Urinary bladder (tissue), 4 donors: ENCODE data around the gene DVL1. TPM values are rescaled to one million over a fixed set of nuclear protein-coding genes. Genes with fewer than 3 reads are reported as not detected.
"Not testable (repeated sequence)": the region's sequence is repeated elsewhere in the genome, so short reads cannot be mapped to it uniquely, and the experiment has no call there.

Experiments
- DNase-seq: peaks from one replicate; pipeline ENCODE4 v3.0.0-alpha.2; 2015; ENCODE audit errors: extremely low spot score
- H3K27ac ChIP-seq: one replicate; pipeline ENCODE4 v1.5.1; 2013; ENCODE audit warnings: low read depth, mild to moderate bottlenecking, moderate library complexity
- H3K36me3 ChIP-seq: one replicate; pipeline ENCODE4 v1.6.1; 2013; ENCODE audit warnings: mild to moderate bottlenecking, moderate library complexity; ENCODE audit not compliant: insufficient read depth
- H3K4me1 ChIP-seq: one replicate; pipeline ENCODE4 v1.6.1; 2013; ENCODE audit warnings: mild to moderate bottlenecking, moderate library complexity; ENCODE audit not compliant: insufficient read depth
- H3K4me3 ChIP-seq: one replicate; pipeline ENCODE4 v1.5.1; 2013; ENCODE audit warnings: low read depth, low read length
- WGBS: extraction: QIAGEN DNeasy Blood & Tissue Kit; methylation state at CpG from one replicate; pipeline ENCODE4 v1.1.7; 2013; 5-methylcytosine and 5-hydroxymethylcytosine counted together
- polyA plus RNA-seq: library from polyadenylated mRNA; stranded (reverse); fragments of 200-250 nt; gene quantifications from one replicate; pipeline ENCODE4 v1.2.3, GENCODE V29; 2013
- total RNA-seq: library from RNA; depleted of rRNA; stranded (reverse); fragments of >200 nt; gene quantifications from one replicate; pipeline ENCODE4 v1.2.3, GENCODE V29; 2014
- donor health status: healthy with polysubstance abuse.
- donor health status: healthy.

Gene DVL1
- 26.4 TPM for total RNA-seq
- 69.0 TPM for polyA plus RNA-seq

- H3K4me1 ChIP-seq = peaks cover 2% of the 10 kb centered on the region
- H3K27ac ChIP-seq = peak within 1 kb of the TSS; percentile 86
- under 1% methylated on average over 120 of the region's 122 CpGs for WGBS
- H3K4me3 ChIP-seq = peak within 1 kb of the TSS; percentile 86
- H3K36me3 ChIP-seq = no peaks in the 10 kb centered on the region
- DNase-seq = no peak
Observed at GRCh38 chr1:1349256-1350012, at the start of gene DVL1. Gene DVL1 (minus strand): TSS chr1:1349418. CDS start chr1:1349065, 353 bp downstream.

GRCh38 chr1:1398677-1399186 is 49.5 kb upstream of the DVL1 start:
- DNase-seq = no peak
- no peaks in the 10 kb centered on the region for H3K4me1 ChIP-seq
- H3K27ac ChIP-seq = peak overlapping the region; percentile 75
- WGBS = under 1% methylated on average over 54 of the region's 54 CpGs
- H3K4me3 ChIP-seq = peak overlapping the region; percentile 97
- peaks cover 5% of the 10 kb centered on the region for H3K36me3 ChIP-seq

GRCh38 chr1:1397839-1398523 is 48.8 kb upstream of the DVL1 start:
- Histone ChIP-seq H3K36me3 (peaks cover 5% of the 10 kb centered on the region), H3K4me3 (peak overlapping the region; percentile 97), H3K27ac (no peak overlapping the region), H3K4me1 (no peaks in the 10 kb centered on the region)
- WGBS = 55% methylated on average over 19 of the region's 19 CpGs
- DNase-seq = no peak

- Histone ChIP-seq H3K4me1 (no peaks in the 10 kb centered on the region), H3K27ac (no peak overlapping the region), H3K36me3 (peaks cover 6% of the 10 kb centered on the region), H3K4me3 (no peak overlapping the region)
- WGBS = 89% methylated on average over 11 of the region's 11 CpGs
- no peak for DNase-seq
Observed at GRCh38 chr1:1395166-1395565, 45.9 kb upstream of the DVL1 start.

GRCh38 chr1:1394116-1394515 is 44.9 kb upstream of the DVL1 start:
- WGBS = 96% methylated on average over 7 of the region's 7 CpGs
- Histone ChIP-seq H3K27ac (no peak overlapping the region), H3K4me3 (no peak overlapping the region), H3K4me1 (no peaks in the 10 kb centered on the region), H3K36me3 (peaks cover 9% of the 10 kb centered on the region)
- DNase-seq = no peak

GRCh38 chr1:1393428-1393827 is 44.2 kb upstream of the DVL1 start:
- H3K4me1 ChIP-seq = no peaks in the 10 kb centered on the region
- H3K36me3 ChIP-seq = peaks cover 9% of the 10 kb centered on the region
- DNase-seq = no peak
- H3K27ac ChIP-seq = no peak overlapping the region
- H3K4me3 ChIP-seq = no peak overlapping the region
- WGBS = 87% methylated on average over 11 of the region's 11 CpGs

GRCh38 chr1:1393014-1393413 is 43.8 kb upstream of the DVL1 start:
- Histone ChIP-seq H3K36me3 (peaks cover 9% of the 10 kb centered on the region), H3K4me1 (no peaks in the 10 kb centered on the region), H3K27ac (no peak overlapping the region), H3K4me3 (no peak overlapping the region)
- DNase-seq = no peak
- 92% methylated on average over 4 of the region's 4 CpGs for WGBS

GRCh38 chr1:1391225-1391624 is 42.0 kb upstream of the DVL1 start:
- H3K4me1 ChIP-seq = no peaks in the 10 kb centered on the region
- DNase-seq = no peak
- H3K4me3 ChIP-seq = no peak overlapping the region
- WGBS = 88% methylated on average over 12 of the region's 12 CpGs
- peaks cover 9% of the 10 kb centered on the region for H3K36me3 ChIP-seq
- no peak overlapping the region for H3K27ac ChIP-seq

- Histone ChIP-seq H3K4me1 (no peaks in the 10 kb centered on the region), H3K36me3 (peaks cover 10% of the 10 kb centered on the region), H3K27ac (no peak overlapping the region), H3K4me3 (no peak overlapping the region)
- 85% methylated on average over 12 of the region's 12 CpGs for WGBS
- DNase-seq = no peak
Observed at GRCh38 chr1:1390675-1391074, 41.5 kb upstream of the DVL1 start.

GRCh38 chr1:1388078-1388472 is 38.9 kb upstream of the DVL1 start:
- 96% methylated on average over 16 of the region's 16 CpGs for WGBS
- H3K4me3 ChIP-seq = no peak overlapping the region
- no peak overlapping the region for H3K27ac ChIP-seq
- DNase-seq = no peak
- peaks cover 10% of the 10 kb centered on the region for H3K36me3 ChIP-seq
- no peaks in the 10 kb centered on the region for H3K4me1 ChIP-seq

- no peak overlapping the region for H3K27ac ChIP-seq
- H3K4me3 ChIP-seq = no peak overlapping the region
- H3K36me3 ChIP-seq = peaks cover 8% of the 10 kb centered on the region
- DNase-seq = no peak
- WGBS = 96% methylated on average over 50 of the region's 50 CpGs
- no peaks in the 10 kb centered on the region for H3K4me1 ChIP-seq
Observed at GRCh38 chr1:1387098-1388077, 38.2 kb upstream of the DVL1 start.

- no peak for DNase-seq
- Histone ChIP-seq H3K27ac (no peak overlapping the region), H3K36me3 (peaks cover 6% of the 10 kb centered on the region), H3K4me3 (no peak overlapping the region), H3K4me1 (no peaks in the 10 kb centered on the region)
- 91% methylated on average over 8 of the region's 8 CpGs for WGBS
Observed at GRCh38 chr1:1385931-1386330, 36.7 kb upstream of the DVL1 start.

- not testable (repeated sequence) for H3K36me3 ChIP-seq, H3K27ac ChIP-seq, H3K4me3 ChIP-seq, DNase-seq, H3K4me1 ChIP-seq
- WGBS = 96% methylated on average over 29 of the region's 29 CpGs
Observed at GRCh38 chr1:1385339-1385738, 36.1 kb upstream of the DVL1 start.
